WERI-Rb-1 (cell line): ENCODE results near the gene ARHGAP21.

Source experiments
- DNase-seq: peaks from one replicate; pipeline ENCODE4 v3.0.0-alpha.2; 2020
- H3K27ac ChIP-seq: fragments of 250-450 bp; sonication (Bioruptor Pico); 2 replicates; pipeline ENCODE4 v1.5.1; 2020; ENCODE audit warnings: mild to moderate bottlenecking, moderate library complexity
- H3K27me3 ChIP-seq: fragments of 250-450 bp; sonication (Bioruptor Pico); 2 replicates; pipeline ENCODE4 v1.5.1; 2021; ENCODE audit warnings: mild to moderate bottlenecking, low read depth, moderate library complexity; ENCODE audit not compliant: insufficient read depth, severe bottlenecking
- H3K36me3 ChIP-seq: fragments of 250-450 bp; sonication (Bioruptor Pico); 2 replicates; pipeline ENCODE4 v1.5.1; 2020; ENCODE audit warnings: mild to moderate bottlenecking, moderate library complexity
- H3K4me3 ChIP-seq: 2 replicates; pipeline ENCODE4 v1.5.1; 2011; ENCODE audit warnings: low read depth, mild to moderate bottlenecking, control low read depth, low read length
- H3K9me3 ChIP-seq: fragments of 250-450 bp; sonication (Bioruptor Pico); 2 replicates; pipeline ENCODE4 v1.5.1; 2021; ENCODE audit warnings: mild to moderate bottlenecking, moderate library complexity; ENCODE audit not compliant: severe bottlenecking
- CTCF ChIP-seq: IDR thresholded peaks from 2 replicates; pipeline ENCODE4 v1.5.1; 2011; ENCODE audit warnings: low read depth, mild to moderate bottlenecking, control low read depth, inconsistent platforms, low read length

Gene ARHGAP21

GRCh38 chr10:24756283-24756682, 32.6 kb upstream of the ARHGAP21 start:
- Histone ChIP-seq H3K27ac (no peak overlapping the region), H3K9me3 (no peaks in the 10 kb centered on the region), H3K36me3 (no peaks in the 10 kb centered on the region), H3K4me3 (no peak overlapping the region), H3K27me3 (no peaks in the 10 kb centered on the region)
- no peak for TF ChIP-seq CTCF
- peak; percentile 12 for DNase-seq

GRCh38 chr10:24751716-24752115, 28.0 kb upstream of the ARHGAP21 start:
- Histone ChIP-seq H3K9me3 (no peaks in the 10 kb centered on the region), H3K4me3 (no peak overlapping the region), H3K36me3 (no peaks in the 10 kb centered on the region), H3K27me3 (no peaks in the 10 kb centered on the region), H3K27ac (no peak overlapping the region)
- no peak for DNase-seq
- TF ChIP-seq CTCF: no peak

- no peak for TF ChIP-seq CTCF
Measured at GRCh38 chr10:24750695-24751094, 27.0 kb upstream of the ARHGAP21 start.

GRCh38 chr10:24748214-24748613, 24.5 kb upstream of the ARHGAP21 start:
- no peak for TF ChIP-seq CTCF
- DNase-seq: no peak
- Histone ChIP-seq H3K36me3 (no peaks in the 10 kb centered on the region), H3K4me3 (no peak overlapping the region), H3K27me3 (no peaks in the 10 kb centered on the region), H3K9me3 (no peaks in the 10 kb centered on the region), H3K27ac (no peak overlapping the region)

More at GRCh38 chr10:24750695-24751094, 27.0 kb upstream of the ARHGAP21 start:
- Histone ChIP-seq H3K27me3 (no peaks in the 10 kb centered on the region), H3K36me3 (no peaks in the 10 kb centered on the region), H3K9me3 (no peaks in the 10 kb centered on the region), H3K27ac (no peak overlapping the region), H3K4me3 (no peak overlapping the region)
- no peak for DNase-seq

GRCh38 chr10:24744946-24745345, 21.3 kb upstream of the ARHGAP21 start:
- no peak for TF ChIP-seq CTCF

GRCh38 chr10:24740714-24741113, 17.0 kb upstream of the ARHGAP21 start:
- TF ChIP-seq CTCF: no peak
- Histone ChIP-seq H3K9me3 (no peaks in the 10 kb centered on the region), H3K27ac (no peak overlapping the region), H3K36me3 (no peaks in the 10 kb centered on the region), H3K4me3 (no peak overlapping the region), H3K27me3 (no peaks in the 10 kb centered on the region)
- no peak for DNase-seq

More at GRCh38 chr10:24744946-24745345, 21.3 kb upstream of the ARHGAP21 start:
- Histone ChIP-seq H3K4me3 (no peak overlapping the region), H3K27ac (no peak overlapping the region), H3K36me3 (no peaks in the 10 kb centered on the region), H3K27me3 (no peaks in the 10 kb centered on the region), H3K9me3 (no peaks in the 10 kb centered on the region)
- no peak for DNase-seq
